C4-2B (cell line): ENCODE data around the gene MYH11.

Experiments
- H3K27ac ChIP-seq: fragments of 450-650 bp; 2 replicates; pipeline ENCODE4 v1.5.1; 2017
- ZFX ChIP-seq: fragments of 450-650 bp; IDR thresholded peaks from 2 replicates; pipeline ENCODE4 v1.6.1; 2017
- TF ChIP-seq, protein P1 (sequence below): fragments of 450-650 bp; conservative IDR thresholded peaks from 2 replicates; pipeline ENCODE4 v1.5.1; 2017; ENCODE audit warnings: mild to moderate bottlenecking

The MYH11 gene

GRCh38 chr16:15856901-15857698 is at the start of gene MYH11:
Gene MYH11, minus strand, starts transcription at chr16:15857028. Its CDS starts 18,776 bp downstream, at chr16:15838252.
- no peak for TF ChIP-seq ZFX
- TF ChIP-seq, protein P1, sequence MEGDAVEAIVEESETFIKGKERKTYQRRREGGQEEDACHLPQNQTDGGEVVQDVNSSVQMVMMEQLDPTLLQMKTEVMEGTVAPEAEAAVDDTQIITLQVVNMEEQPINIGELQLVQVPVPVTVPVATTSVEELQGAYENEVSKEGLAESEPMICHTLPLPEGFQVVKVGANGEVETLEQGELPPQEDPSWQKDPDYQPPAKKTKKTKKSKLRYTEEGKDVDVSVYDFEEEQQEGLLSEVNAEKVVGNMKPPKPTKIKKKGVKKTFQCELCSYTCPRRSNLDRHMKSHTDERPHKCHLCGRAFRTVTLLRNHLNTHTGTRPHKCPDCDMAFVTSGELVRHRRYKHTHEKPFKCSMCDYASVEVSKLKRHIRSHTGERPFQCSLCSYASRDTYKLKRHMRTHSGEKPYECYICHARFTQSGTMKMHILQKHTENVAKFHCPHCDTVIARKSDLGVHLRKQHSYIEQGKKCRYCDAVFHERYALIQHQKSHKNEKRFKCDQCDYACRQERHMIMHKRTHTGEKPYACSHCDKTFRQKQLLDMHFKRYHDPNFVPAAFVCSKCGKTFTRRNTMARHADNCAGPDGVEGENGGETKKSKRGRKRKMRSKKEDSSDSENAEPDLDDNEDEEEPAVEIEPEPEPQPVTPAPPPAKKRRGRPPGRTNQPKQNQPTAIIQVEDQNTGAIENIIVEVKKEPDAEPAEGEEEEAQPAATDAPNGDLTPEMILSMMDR: no peak
- H3K27ac ChIP-seq: no peak within 1 kb of the TSS

GRCh38 chr16:15906439-15906838 is 49.6 kb upstream of the MYH11 start:
- TF ChIP-seq, protein P1: no peak
- TF ChIP-seq ZFX: no peak
- no peak overlapping the region for H3K27ac ChIP-seq

DNA sequence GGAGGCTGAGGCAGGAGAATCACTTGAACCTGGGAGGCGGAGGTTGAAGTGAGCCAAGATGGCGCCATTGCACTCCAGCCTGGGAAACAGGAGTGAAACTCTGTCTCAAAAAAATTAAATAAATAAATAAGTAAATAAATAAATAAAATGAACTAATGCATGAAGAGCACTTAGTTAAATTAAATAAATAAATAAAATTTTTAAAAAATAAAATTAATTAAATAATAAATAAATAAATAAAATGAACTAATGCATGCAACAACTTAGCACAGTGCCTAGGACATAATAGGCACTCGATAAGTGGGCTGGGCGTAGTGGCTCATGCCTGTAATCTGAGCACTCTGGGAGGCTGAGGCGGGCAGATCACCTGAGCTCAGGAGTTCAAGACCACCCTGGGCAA is 47.1 kb upstream of the MYH11 start:
- H3K27ac ChIP-seq: no peak overlapping the region
- TF ChIP-seq ZFX: no peak
- TF ChIP-seq, protein P1: no peak

GRCh38 chr16:15900901-15901500 is 44.2 kb upstream of the MYH11 start:
- H3K27ac ChIP-seq: no peak overlapping the region
- TF ChIP-seq, protein P1: no peak
- no peak for TF ChIP-seq ZFX

GRCh38 chr16:15900357-15900756 is 43.5 kb upstream of the MYH11 start:
- peak overlapping the region; percentile 50; the same call in 1 of the 2 replicates for H3K27ac ChIP-seq
- TF ChIP-seq ZFX: no peak
- TF ChIP-seq, protein P1: no peak

- TF ChIP-seq, protein P1: no peak
- no peak for TF ChIP-seq ZFX
- H3K27ac ChIP-seq: peak overlapping the region; percentile 50
Measured at GRCh38 chr16:15899538-15900100, 42.8 kb upstream of the MYH11 start.

DNA sequence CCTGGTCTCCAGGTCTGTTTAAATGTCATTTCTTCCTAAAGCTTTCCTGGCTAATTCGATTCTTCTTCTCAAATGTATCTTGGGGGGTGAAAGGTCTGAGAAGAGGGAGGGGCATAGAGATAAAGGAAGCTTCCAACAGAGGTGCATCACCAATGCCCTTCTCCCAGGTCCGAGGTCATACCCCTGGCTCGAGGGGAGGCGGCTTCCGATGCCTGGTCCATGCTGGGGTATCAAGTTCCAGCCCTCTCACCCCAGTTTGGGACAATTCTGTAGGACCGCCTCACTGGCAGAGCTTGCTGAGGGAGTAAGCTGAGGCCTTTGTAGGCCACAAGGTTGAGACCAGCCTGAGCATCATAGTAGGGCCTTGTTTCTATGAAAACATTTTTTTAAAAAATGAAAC is 41.8 kb upstream of the MYH11 start:
- TF ChIP-seq ZFX: no peak
- TF ChIP-seq, protein P1: no peak
- peak overlapping the region; percentile 50; the same call in 1 of the 2 replicates for H3K27ac ChIP-seq
